ENCODE results near the gene TARBP1.
"Not testable (repeated sequence)": the region's sequence is repeated elsewhere in the genome, so short reads cannot be mapped to it uniquely, and the experiment has no call there.

Gene TARBP1

DNA sequence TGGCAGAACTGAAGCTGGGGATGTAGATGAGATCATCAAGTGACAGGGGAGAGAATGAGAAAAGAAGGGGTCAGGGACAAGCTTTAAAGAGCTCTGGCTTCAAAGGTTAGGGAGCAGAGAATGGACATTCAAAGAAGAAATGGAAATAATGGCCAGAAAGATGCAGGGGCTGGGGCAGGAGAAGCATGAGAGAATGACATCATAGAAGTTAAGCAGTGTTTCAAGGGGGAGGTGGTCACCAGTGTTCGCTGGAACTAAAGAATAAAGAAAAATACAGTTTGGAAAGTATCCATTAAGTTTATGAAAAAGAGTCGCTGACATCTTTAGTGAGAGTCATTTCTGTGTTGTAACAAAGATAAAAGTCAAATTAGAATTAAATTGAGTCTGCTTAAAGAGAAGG is 44.3 kb downstream of the TARBP1 start:
- no peak for DNase-seq (ENCODE audit: low spot score)

DNA sequence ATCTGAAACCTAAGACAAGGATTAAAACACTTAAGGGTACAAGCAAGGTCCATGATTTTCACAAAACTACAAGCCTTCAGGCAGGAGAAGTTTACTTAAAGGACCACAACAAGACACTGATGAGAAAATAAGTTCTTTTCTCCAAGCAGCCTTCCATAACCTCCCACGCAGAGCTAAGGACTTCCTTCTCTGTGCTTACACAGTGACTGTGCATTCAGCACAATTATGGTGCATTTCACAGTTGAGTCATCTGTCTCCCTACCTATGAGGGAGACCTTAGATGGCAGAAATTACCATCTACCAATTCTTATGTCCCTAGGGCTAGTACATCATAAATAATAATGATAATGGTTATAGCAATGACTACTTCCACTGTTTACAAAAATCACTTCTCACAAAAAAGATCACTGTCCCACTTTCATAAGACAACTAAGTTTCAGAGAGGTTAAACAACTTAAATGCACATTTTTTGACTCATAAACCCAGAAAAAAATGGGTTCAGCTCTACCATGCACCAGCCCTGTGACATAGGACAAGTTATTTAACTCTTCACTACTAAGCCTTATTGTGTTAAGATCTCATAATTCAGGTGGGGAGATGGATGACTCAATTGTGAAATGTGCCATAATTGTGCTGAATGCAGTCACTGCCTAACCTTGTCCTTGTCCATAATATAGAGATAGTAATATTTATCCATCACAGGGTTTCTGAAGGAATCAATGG is 45.3 kb downstream of the TARBP1 start:
- DNase-seq (ENCODE audit: low spot score), result peak; percentile 11

DNA sequence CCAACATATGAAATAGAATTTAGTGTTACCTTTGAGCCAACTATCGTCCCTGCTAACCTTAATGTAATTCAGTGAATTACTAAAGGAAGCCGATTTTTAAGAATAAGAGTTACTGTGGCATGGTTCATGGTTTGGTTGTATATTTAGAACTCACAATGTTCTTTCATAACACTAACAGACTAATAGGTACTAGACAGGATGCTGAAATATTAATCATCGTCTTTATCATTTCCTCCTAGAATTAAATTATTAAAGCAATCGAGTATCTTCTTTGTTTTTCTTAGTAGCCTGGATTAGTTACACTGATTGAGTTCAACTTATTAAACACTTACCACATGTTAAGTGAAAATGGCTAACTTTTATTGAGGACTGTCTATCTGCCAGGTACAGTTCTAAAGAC is 47.7 kb downstream of the TARBP1 start:
- no peak for DNase-seq (ENCODE audit: low spot score)

DNA sequence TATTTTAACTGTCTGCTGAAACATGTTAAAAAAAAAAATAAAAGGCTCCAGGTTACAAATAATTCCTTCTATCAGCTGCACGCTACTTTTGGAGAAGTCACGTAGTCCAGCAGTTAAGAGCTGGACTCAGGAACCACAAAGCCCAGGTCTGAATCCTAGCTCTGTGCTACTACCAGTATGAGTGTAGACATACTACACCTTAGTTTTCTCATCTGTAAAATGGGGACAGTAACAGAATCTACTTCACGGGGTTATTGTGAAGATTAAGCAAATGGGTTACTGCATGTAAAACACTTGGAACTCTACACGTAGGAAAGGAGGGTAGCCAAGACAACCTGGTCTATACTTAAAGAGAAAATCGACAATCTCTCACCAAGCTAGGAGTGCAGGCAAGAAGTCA is 48.3 kb downstream of the TARBP1 start:
- no peak for DNase-seq (ENCODE audit: low spot score)

DNA sequence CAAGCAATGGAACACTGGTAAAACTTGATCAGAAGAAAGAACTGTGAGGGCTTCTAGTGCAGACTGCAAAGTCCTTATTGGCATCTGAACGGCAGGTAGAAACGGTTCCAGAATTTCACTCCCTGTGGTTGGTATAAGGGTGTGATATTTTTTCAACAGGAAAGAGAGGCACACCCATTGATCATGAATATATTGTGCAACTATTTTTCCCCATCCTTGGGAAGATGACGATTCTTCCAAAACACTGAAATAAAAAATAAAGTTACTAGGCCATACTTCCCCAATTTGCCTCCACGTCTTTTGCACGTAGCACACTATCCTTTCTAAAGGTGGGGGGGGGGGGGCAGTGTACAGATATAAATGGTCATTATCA is 49.6 kb downstream of the TARBP1 start:
- no peak for DNase-seq (ENCODE audit: low spot score)

DNA sequence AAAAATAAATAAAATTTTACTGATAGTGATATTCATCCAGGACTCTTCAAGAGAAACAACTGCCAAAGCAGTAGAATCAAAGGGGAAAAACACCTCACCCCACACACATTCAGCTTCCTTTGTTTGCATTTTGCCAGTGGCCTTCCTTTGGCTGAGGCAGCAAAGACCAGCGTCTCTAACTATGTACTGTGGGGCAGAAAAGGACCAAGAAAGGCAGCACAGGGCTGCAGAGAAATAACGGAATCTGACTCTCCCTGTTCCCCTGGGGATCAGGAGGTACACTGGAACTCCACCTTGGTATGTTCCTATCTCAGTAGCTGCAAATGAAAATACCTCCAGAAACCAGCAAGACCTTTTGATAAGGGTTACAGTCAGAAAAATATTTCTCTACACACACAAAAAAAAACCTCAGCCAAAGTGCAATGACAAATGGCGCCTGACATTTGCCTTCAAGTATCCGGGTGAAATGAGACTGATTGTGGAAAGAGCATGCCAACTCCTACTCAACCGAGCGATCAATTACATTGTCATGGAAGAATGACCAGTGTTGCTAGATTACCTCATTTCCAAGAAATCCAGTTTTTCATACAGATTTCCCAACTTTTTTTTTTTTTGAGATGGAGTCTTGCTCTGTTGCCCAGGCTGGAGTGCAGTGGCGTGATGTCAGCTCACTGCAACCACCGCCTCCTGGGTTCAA is 50.9 kb downstream of the TARBP1 start:
- no peak for DNase-seq (ENCODE audit: low spot score)

DNA sequence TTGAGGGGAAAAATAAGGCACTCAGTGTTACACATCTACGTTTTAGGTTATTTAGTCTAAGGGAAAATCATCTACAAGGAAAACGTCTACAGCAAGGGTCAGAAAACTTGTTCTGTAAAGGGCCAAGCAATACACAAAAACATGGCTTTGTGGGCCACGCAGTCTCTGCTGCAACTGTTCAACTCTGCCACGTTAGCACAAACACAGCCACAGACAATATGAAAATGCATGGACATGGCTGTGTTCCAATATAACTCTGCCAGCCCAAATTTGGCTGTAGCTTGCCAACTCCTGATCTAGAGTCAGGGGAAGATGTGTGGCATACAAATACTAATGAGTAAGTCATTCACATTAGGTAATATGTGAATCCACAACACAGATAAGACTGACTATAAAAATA is 65.0 kb downstream of the TARBP1 start:
- DNase-seq (ENCODE audit: low spot score), result no peak

DNA sequence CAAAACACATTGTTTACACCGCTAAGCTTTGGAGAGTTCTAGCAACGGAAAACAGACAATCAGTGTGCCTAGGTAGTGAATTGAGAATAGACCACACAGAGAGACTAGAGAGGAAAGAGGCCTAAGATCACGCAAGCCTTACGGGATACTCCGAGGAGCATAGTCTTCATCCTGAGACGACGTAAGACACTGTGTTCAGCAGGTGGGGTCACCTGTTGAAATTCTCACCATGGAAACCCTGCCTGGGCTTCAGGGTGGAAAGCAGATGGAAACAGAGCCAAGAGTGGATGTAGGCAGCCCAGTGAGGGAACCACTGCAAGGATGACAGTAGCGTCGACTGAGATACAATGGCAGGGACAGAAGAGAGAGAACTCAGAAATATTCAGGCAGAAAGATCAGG is 65.5 kb downstream of the TARBP1 start:
- no peak for DNase-seq (ENCODE audit: low spot score)

DNA sequence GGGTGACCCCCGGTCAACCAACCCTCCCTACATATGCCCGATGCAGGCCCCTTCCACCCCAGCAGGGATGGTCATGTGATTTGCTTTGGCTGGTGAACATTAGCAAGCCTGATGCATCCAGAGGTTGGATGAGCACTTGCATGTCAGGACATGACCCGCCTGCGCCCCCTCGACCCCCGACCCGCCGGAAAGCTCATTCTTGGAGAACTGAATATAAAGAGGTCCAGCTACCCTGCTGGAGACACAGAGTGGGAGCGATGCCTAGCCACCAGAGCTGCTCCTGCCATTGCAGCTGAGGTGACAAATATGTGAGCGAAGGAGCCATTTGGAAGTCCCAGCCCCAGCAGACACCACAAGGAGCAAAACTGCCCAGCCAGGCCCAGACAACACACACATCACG is 66.1 kb downstream of the TARBP1 start:
- DNase-seq (ENCODE audit: low spot score), result no peak

DNA sequence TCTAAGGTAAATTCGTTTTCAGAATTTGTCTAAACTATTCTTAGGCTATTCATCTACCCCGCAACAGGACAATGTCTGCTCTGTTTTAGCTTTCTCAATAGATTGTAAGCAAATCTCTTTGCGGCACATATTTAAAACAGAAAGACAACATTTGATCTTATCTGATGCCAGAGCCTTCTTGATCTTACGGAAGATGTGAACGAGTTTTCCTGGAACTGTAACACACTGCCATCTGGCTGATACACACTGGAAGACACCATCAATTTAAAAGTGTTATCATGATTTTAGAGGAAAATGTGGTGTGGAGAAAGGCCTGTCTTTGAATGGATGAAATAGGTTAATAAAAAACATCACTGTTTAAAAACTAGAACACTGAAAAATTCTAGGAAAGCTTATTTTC is 69.7 kb downstream of the TARBP1 start:
- DNase-seq (ENCODE audit: low spot score), result no peak

DNA sequence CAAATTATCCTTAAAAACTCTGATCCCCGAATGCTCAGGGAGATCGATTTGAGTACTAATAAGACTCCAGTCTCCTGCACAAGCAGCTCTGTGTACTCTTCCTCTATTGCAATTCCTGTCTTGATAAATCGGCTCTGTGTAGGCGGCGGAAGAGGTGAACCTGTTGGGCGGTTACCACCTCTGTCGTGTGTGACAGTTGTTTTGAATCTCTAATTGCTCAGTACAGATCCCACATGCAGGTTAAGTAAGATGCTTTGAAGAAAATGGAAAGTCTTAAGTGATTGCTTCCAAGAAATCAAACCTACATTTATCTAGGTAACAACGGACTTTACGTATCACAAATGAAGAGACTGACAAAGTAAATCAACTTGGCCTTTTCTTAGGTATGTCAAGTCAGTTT is 70.2 kb downstream of the TARBP1 start:
- no peak for DNase-seq (ENCODE audit: low spot score)

DNA sequence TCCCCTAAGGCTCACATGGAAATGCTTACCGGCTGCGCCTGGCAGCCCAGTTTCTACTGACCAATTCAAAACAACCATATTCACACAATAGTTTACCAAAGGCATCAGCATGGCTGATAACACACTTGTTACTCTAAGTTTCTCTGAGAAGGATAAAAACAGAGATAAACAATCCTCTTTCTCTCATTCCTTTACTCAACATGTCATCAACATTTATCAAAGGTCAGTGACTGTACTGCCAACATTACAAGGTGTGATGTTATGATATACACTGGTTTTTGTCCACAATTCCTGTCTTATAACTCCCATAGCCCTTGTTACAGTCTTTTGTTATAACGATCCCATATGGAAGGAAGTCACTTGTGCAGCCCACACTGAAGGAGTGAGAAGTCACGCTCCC is 72.1 kb downstream of the TARBP1 start:
- no peak for DNase-seq (ENCODE audit: low spot score)

DNA sequence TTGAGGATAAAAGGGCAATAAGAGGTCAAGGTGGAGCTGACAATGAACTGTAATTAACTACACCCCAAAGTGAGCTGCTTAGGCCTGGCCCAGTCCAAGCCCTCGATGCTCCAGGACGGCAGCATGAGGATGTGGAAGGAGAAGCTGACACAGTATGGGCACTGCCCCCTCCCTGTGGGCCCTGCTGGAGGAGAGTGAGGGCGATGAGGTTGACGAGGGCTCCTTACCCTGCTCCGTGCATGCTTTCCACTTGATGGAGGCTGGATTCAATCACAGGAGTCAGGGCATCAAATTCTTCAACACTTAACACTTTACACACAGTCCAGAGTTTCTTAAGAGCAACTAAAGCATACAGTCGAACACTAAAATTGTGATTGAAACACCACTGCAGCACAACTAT is 73.3 kb downstream of the TARBP1 start:
- no peak for DNase-seq (ENCODE audit: low spot score)

DNA sequence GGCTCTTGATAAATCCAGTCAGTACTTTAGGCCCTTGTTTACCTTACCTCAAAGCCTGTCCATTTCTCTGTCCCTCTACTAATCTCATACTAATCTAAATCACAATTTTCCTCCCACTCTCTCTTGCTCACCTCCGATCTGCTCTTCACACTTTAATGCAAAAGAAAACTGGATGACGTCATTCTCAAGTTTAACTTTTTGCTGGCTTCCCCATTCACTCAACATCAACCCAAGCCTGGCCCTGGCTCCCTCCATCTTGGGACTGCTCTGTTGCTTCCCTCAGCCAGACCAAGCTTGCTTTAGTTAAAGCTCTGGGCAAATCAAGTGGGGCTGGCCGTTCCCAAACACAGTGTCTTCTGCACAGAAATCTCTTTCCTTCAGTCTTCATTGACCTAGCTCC is 76.0 kb downstream of the TARBP1 start:
- DNase-seq (ENCODE audit: low spot score), result no peak

DNA sequence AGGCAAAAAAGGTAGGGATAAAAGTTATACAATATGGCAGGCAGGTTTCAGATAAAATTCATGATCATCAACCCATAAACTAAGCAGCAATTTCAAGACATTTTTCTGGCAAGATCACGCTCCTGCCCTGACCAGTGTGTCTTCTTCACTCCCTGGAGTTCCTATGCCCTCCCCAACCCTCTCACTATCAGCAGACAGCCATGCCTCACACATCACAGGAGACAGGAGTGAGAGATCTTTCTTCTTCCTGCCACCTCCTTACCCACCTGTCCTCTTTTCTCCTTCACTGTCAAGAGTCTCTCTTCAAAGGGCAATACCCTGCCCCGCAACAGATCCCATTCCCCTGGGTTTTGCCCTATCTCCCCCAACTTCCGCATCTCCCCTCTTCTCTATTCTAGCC is 77.3 kb downstream of the TARBP1 start:
- DNase-seq (ENCODE audit: low spot score), result no peak

DNA sequence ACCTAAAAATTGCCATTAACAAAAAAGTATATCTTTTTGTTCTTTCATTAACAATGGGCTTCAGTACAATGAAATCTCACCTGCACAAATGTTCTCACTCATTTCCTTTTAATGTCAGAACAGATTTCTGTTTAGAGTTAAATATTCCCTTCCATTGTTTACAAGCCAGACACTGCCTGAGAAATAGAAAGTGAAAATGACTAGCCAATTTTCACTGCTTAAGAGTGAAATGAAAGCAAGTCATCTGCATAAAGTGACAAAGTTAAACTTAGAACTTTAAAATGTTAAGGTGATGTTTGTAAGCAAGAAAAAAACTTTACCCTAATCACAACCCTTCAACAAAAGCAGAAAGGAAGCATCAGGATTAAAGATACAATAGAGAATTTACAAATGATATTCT is 78.2 kb downstream of the TARBP1 start:
- DNase-seq (ENCODE audit: low spot score), result no peak

DNA sequence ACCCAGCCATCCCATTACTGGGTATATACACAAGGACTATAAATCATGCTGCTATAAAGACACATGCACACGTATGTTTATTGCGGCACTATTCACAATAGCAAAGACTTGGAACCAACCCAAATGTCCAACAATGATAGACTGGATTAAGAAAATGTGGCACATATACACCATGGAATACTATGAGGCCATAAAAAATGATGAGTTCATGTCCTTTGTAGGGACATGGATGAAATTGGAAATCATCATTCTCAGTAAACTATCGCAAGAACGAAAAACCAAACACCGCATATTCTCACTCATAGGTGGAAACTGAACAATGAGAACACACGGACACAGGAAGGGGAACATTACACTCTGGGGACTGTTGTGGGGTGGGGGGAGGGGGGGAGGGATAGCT is 79.5 kb downstream of the TARBP1 start:
- not testable (repeated sequence) for DNase-seq (ENCODE audit: low spot score)

DNA sequence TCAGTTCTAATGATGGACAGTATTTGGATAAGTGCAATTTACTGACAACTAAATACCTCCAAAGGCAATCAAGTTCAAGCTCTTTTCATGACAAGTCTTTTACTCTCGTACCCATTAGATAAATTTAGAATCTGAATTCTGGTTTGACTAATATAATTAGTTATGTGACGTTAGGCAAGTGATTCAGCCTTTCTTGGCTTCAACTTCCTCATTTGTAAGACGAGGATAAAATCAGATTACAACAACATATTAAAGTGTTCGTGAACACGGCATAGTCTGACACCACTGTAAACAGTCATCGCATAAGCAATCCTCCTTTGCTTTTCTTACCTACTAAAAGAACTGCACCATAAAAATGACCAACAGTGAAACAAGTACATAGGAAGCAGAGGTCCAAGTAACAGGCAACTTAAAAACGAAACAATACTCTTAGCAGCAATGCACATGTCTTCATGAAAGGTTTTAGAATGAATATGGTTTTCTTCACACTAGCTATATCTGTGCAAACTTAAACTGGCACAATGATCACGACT is 80.1 kb downstream of the TARBP1 start:
- no peak for DNase-seq (ENCODE audit: low spot score)

DNA sequence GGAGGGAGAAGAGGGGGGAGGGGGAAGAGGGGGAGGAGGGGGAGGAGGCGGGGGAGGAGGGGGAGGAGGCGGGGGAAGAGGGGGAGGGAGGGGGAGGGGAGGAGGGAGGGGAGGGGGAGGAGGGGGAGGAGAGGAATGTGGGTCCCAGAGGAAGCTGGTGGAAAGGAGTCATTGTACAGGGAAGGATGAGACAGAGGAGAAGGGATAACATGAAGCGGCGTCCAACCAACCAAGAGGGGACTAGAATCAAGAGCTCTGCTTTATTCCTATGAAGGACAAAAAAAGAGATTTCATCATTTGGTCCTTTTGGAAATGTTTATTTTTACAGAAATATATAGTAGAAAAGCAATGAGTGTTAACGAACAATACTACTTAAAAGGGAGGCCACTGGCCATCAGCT is 81.2 kb downstream of the TARBP1 start:
- DNase-seq (ENCODE audit: low spot score), result no peak

DNA sequence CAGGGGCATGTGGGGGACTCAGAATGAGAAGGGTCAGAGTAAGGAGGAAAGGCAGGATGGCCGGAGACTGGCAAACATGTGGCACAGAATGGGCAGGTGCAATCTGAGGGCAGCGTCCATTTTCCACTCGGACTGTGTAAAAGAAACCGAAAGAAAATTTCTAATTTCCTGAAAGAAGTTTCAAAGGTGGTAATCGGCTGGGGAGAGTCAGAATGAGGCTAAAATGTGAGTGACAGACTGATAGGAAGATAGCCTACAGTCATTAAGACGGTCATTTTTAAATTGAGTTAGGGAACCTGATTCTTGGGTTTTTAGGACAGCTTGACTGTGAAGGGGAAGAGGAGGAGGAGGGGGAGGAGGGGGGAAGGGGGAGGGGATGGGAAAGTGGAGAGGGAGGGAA is 82.1 kb downstream of the TARBP1 start:
- DNase-seq (ENCODE audit: low spot score), result no peak

DNA sequence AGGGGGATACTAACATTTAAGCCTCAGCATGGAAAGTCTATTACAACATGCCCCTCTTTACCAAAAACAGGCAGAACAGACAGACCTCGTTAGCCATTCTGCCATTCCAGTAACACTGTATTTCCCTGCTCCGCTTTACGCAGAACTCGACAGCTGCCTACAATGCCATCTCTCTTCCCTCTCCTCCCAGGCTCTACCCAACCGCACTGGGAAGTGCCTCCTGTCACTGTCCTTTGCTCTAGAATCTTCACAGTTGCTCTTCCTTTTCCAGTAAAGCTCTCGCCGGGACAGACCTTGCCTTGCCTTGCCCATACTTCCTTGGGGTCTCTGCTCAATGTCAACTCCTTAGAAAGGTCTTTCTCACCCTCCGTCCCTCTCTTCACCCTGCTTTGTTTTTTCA is 82.9 kb downstream of the TARBP1 start:
- DNase-seq (ENCODE audit: low spot score), result no peak

DNA sequence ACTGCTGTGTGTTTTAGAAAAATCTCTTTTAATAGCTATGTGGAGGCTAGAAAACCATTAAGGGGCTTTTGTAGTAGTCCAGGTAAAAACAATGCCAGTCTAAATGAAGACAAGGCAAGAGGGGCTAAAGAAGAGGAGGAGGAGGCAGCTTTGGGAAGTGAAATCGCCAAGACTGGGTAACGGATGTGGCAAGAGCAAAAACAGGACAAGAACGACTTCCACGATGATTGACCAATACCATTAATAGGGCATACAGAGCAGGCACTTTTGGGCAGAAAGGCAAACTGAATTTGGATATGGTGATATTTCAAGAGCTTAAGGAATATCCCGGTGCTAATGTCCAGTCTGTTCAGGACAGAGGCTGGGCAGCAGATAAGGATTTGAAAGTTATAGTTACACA is 83.7 kb downstream of the TARBP1 start:
- DNase-seq (ENCODE audit: low spot score), result no peak

DNA sequence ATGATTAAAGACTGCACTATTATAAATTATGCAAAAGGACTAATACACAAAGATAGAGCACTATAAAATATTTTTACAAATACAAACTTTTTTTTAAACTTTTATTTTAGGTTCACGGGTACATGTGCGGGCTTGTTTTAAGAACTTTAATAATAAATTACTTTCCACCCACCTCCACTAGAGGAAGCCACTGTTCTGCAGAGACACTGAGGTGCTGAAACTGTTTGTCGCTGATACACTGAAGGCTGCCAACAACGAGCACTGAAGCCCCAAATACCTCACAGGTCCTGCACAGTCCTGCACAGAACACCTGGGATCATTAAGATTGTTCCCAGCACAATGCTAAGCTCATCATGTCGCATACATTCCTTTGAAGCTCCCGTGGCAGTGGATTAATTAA is 85.8 kb downstream of the TARBP1 start:
- no peak for DNase-seq (ENCODE audit: low spot score)

DNA sequence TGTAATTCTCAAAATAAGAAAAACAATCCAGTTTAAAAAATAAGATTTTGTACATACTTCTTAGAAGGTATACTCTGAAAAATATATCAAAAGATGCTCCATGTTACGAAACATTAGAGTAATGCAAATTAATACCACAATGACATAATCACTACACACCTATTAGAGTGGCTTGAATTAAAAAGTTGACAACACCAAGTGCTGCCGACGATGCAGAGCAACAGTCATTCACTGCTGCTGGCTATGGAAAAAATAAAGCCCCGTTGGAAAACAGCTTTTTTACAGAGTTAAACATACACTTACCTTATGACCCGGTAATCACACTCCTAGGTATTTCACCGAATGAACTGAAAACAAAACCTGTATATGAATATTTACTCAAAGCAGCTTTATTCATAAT is 90.9 kb downstream of the TARBP1 start:
- no peak for DNase-seq (ENCODE audit: low spot score)
